8988T (cell line): ENCODE measurements around the gene MAGI1.

Experiments
- DNase-seq: peaks from one replicate; pipeline ENCODE4 v3.0.0; 2011

The MAGI1 gene

GRCh38 chr3:65971293-65972252 lies 67.1 kb downstream of the MAGI1 start:
- no peak for DNase-seq

- no peak for DNase-seq
These were observed 69.7 kb downstream of the MAGI1 start for GRCh38 chr3:65968996-65969395.

- no peak for DNase-seq
These were observed 71.3 kb downstream of the MAGI1 start for GRCh38 chr3:65967451-65967850.

GRCh38 chr3:65964838-65965237 lies 73.9 kb downstream of the MAGI1 start:
- no peak for DNase-seq

GRCh38 chr3:65963787-65964677 lies 74.7 kb downstream of the MAGI1 start:
- no peak for DNase-seq

- no peak for DNase-seq
These were observed 77.0 kb downstream of the MAGI1 start for GRCh38 chr3:65961733-65962132.

- no peak for DNase-seq
These were observed 77.6 kb downstream of the MAGI1 start for GRCh38 chr3:65961128-65961527.

- no peak for DNase-seq
These were observed 78.6 kb downstream of the MAGI1 start for GRCh38 chr3:65960087-65960486.

GRCh38 chr3:65958216-65958615 lies 80.5 kb downstream of the MAGI1 start:
- DNase-seq: no peak

- no peak for DNase-seq
These were observed 82.8 kb downstream of the MAGI1 start for GRCh38 chr3:65955792-65956477.

- DNase-seq: no peak
These were observed 84.6 kb downstream of the MAGI1 start for GRCh38 chr3:65953881-65954733.

- no peak for DNase-seq
These were observed 85.4 kb downstream of the MAGI1 start for GRCh38 chr3:65953301-65953812.

GRCh38 chr3:65952842-65953241 lies 85.9 kb downstream of the MAGI1 start:
- DNase-seq: no peak

- no peak for DNase-seq
These were observed 86.7 kb downstream of the MAGI1 start for GRCh38 chr3:65951836-65952505.

GRCh38 chr3:65950340-65951326 lies 88.1 kb downstream of the MAGI1 start:
- DNase-seq: no peak

- DNase-seq: no peak
These were observed 89.7 kb downstream of the MAGI1 start for GRCh38 chr3:65948841-65949573.

- no peak for DNase-seq
These were observed 92.3 kb downstream of the MAGI1 start for GRCh38 chr3:65946438-65946837.

GRCh38 chr3:65945953-65946352 lies 92.8 kb downstream of the MAGI1 start:
- no peak for DNase-seq

GRCh38 chr3:65945480-65945879 lies 93.2 kb downstream of the MAGI1 start:
- DNase-seq: no peak
